HepG2 (cell line): ENCODE measurements around the gene SERPINB10. TPM values are rescaled to one million over a fixed set of nuclear protein-coding genes. Genes with fewer than 3 reads are reported as not detected.

Source experiments
- ATAC-seq: fragments of 200-7000 bp; cut with Tn5 transposase; 3 replicates; pipeline ENCODE4 v1.9.1; 2020; ENCODE audit warnings: mild to moderate bottlenecking, moderate library complexity
- BruUV-seq: library from RNA; stranded (reverse); fragments of 400-500 nt; replicated peaks from 2 replicates; lab custom pipeline; 2021; lab: Mats Ljungman, UMichigan
- CTCF ChIA-PET: fragments of 300-600 bp; formaldehyde crosslinking; extraction: SDS; loops from one replicate; lab custom pipeline; 2021; ENCODE audit warnings: low total read pairs, inconsistent platforms, low intra/inter-chr PET ratio; lab: Yijun Ruan, JAX
- POLR2A ChIA-PET: fragments of 350-600 bp; sonication (Branson Sonifier 250); formaldehyde crosslinking; loops from one replicate; lab custom pipeline; 2020; ENCODE audit warnings: antibody characterized with exemption, inconsistent platforms; lab: Yijun Ruan, JAX
- DNase-seq: peaks from one replicate; pipeline ENCODE4 v3.0.0-alpha.2; 2015; ENCODE audit warnings: low spot score
- FAIRE-seq: peaks from 3 replicates; lab custom pipeline; 2011; peaks lifted over from hg19 to GRCh38; lab: Jason Lieb, UNC
- H2AFZ ChIP-seq: one replicate; pipeline ENCODE4 v1.6.1; 2011; ENCODE audit warnings: low read length, inconsistent platforms
- H3K27ac ChIP-seq: fragments of 300-600 bp; 3 replicates; pipeline ENCODE4 v1.8.0; 2011; ENCODE audit warnings: mixed run types, mild to moderate bottlenecking, mixed read lengths, low read length, inconsistent platforms; ENCODE audit not compliant: insufficient read depth; ENCODE audit errors: extremely low read length
- H3K27me3 ChIP-seq, 2 experiments: fragments of 200-600 bp in 1 of 2; 2 replicates in 1 of 2; 3 replicates in 1 of 2; pipeline versions ENCODE4 v1.6.0 to v1.8.0; 2011; ENCODE audit warnings: low read length in 2 of 2, mild to moderate bottlenecking in 2 of 2, moderate library complexity in 2 of 2, inconsistent platforms in 1 of 2; ENCODE audit not compliant: insufficient read depth in 2 of 2, control insufficient read depth in 1 of 2
- H3K36me3 ChIP-seq, 2 experiments: fragments of 200-600 bp in 1 of 2; replicated peaks in 1 of 2; 2 replicates in 1 of 2; 3 replicates in 1 of 2; pipeline versions ENCODE4 v1.5.1 to v1.8.0; 2011; ENCODE audit warnings: low read length in 2 of 2, inconsistent platforms in 1 of 2; ENCODE audit not compliant: insufficient read depth in 2 of 2, control insufficient read depth in 1 of 2
- H3K4me1 ChIP-seq: 2 replicates; pipeline ENCODE4 v1.5.1; 2012; ENCODE audit warnings: low read length, inconsistent platforms; ENCODE audit not compliant: insufficient read depth
- H3K4me2 ChIP-seq: 2 replicates; pipeline ENCODE4 v1.6.0; 2011; ENCODE audit warnings: low read depth, low read length, inconsistent platforms
- H3K4me3 ChIP-seq, 3 experiments: fragments of 200-600 bp in 1 of 3; sonication (generic), shearing (Covaris generic) in 1 of 3; replicated peaks in 1 of 3; 2 replicates each; pipeline ENCODE4 v1.5.1; 2011 to 2016; ENCODE audit warnings: low read length in 3 of 3, inconsistent platforms in 2 of 3, low read depth in 2 of 3, mild to moderate bottlenecking in 2 of 3, control low read depth in 1 of 3, mixed read lengths in 1 of 3; ENCODE audit not compliant: insufficient read depth in 1 of 3
- H3K79me2 ChIP-seq: one replicate; pipeline ENCODE4 v1.6.1; 2011; ENCODE audit warnings: low read length, inconsistent platforms; ENCODE audit not compliant: insufficient read depth
- H3K9ac ChIP-seq: 2 replicates; pipeline ENCODE4 v1.6.0; 2011; ENCODE audit warnings: mild to moderate bottlenecking, low read depth, low read length, inconsistent platforms; ENCODE audit not compliant: insufficient read depth
- H3K9me3 ChIP-seq: 2 replicates; pipeline ENCODE4 v1.5.1; 2012; ENCODE audit warnings: mild to moderate bottlenecking, low read length
- H4K20me1 ChIP-seq: 2 replicates; pipeline ENCODE4 v1.6.0; 2011; ENCODE audit warnings: inconsistent platforms, mild to moderate bottlenecking, low read length, moderate library complexity; ENCODE audit not compliant: insufficient read depth
- ARID5B ChIP-seq: IDR thresholded peaks from 2 replicates; pipeline ENCODE4 v1.4.0; 2020; ENCODE audit warnings: mild to moderate bottlenecking, missing genetic modification reagents
- ARNTL ChIP-seq: sonication (generic); formaldehyde crosslinking; IDR thresholded peaks from 2 replicates; pipeline ENCODE4 v1.4.0; 2020; ENCODE audit warnings: mild to moderate bottlenecking, missing genetic modification reagents
- CREB1 ChIP-seq, 2 experiments: fragments of 450-650 bp in 1 of 2; IDR thresholded peaks; 2 replicates each; pipeline ENCODE4 v1.6.1; 2016 to 2017; ENCODE audit warnings: control low read depth in 1 of 2, mild to moderate bottlenecking in 1 of 2, missing compliant biosample characterization in 1 of 2, missing genetic modification characterization in 1 of 2
- ETV5 ChIP-seq: IDR thresholded peaks from 2 replicates; pipeline ENCODE4 v1.6.1; 2018; ENCODE audit warnings: missing biosample characterization, missing genetic modification reagents, inconsistent platforms, borderline replicate concordance
- EZH2 ChIP-seq: conservative IDR thresholded peaks from 2 replicates; pipeline ENCODE4 v1.6.1; 2012; ENCODE audit warnings: mild to moderate bottlenecking, low read depth, low read length, moderate library complexity
- ZBTB25 ChIP-seq: IDR thresholded peaks from 2 replicates; pipeline ENCODE4 v1.6.1; 2018; ENCODE audit warnings: missing genetic modification reagents
- ZFP82 ChIP-seq: sonication (generic); formaldehyde crosslinking; IDR thresholded peaks from 2 replicates; pipeline ENCODE4 v1.5.1; 2020; ENCODE audit warnings: mild to moderate bottlenecking, missing genetic modification reagents, borderline replicate concordance
- WGBS: methylation state at CpG from one replicate; pipeline ENCODE4 v1.1.6; 2017; ENCODE audit warnings: low lambda C conversion rate; 5-methylcytosine and 5-hydroxymethylcytosine counted together
- in situ Hi-C: cut with HindIII; loops from 2 replicates; pipeline ENCODE4 v1.10.0; 2017; ENCODE audit warnings: low pct_unique_long_range_greater_than_20kb; ENCODE audit not compliant: extremely low pct_ligation_motif_present
- intact Hi-C: fragments of 100-400 bp; cut with micrococcal nuclease; formaldehyde crosslinking; loops from one replicate; pipeline ENCODE4 v1.10.0; 2022; ENCODE audit not compliant: unreplicated experiment
- polyA plus RNA-seq, 8 experiments: library from polyadenylated mRNA; depleted of rRNA in 3 of 8; stranded (reverse) in 7 of 8; unstranded in 1 of 8; fragments of >200 nt; fragmentation: Illumina TruSeq in 4 of 8; extraction: Trizol in 4 of 8; gene quantifications; 2 replicates each; pipeline versions ENCODE4 v1.2.1 to v1.2.3, GENCODE V29; 2011 to 2016; ENCODE audit warnings: low read depth in 4 of 8, missing spikeins in 1 of 8, mixed read lengths in 1 of 8; ENCODE audit not compliant: insufficient read depth in 1 of 8
- total RNA-seq, 5 experiments: library from RNA; depleted of rRNA; stranded (reverse); fragments of >200 nt; fragmentation: Illumina TruSeq; extraction: Trizol; gene quantifications; 2 replicates each; pipeline ENCODE4 v1.2.3, GENCODE V29; 2016; ENCODE audit warnings: low read depth in 1 of 5

SERPINB10 gene
- total and polyA plus RNA-seq, 2 of the 13 experiments (the other 11 are each of a cell fraction or from before 2014, with no cell fraction given) = not detected

GRCh38 chr18:63879709-63880108 lies 28.0 kb upstream of the SERPINB10 start:
- Histone ChIP-seq H2AFZ (no peak overlapping the region), H3K27ac (no peak overlapping the region), H3K4me3 (no peak overlapping the region), H3K9me3 (no peaks in the 10 kb centered on the region), H3K36me3 (no peaks in the 10 kb centered on the region), H3K9ac (no peak overlapping the region), H3K79me2 (no peaks in the 10 kb centered on the region), H3K4me2 (no peak overlapping the region), H4K20me1 (no peaks in the 10 kb centered on the region), H3K4me1 (no peaks in the 10 kb centered on the region), H3K27me3 (no peaks in the 10 kb centered on the region)
- TF ChIP-seq EZH2 = no peak
- TF ChIP-seq ARNTL (CRISPR knock-in tag) = no peak
- no peak for TF ChIP-seq ZBTB25 (CRISPR knock-in tag)
- TF ChIP-seq ETV5 (CRISPR knock-in tag) = no peak
- no peak for TF ChIP-seq ZFP82 (CRISPR knock-in tag)
- TF ChIP-seq ARID5B = no peak
- 0 out of 2 replicates have a peak, but pooled peaks have one; percentile 5 for TF ChIP-seq CREB1 (IDR thresholded peaks at IDR 0.05)
- TF ChIP-seq CREB1 (CRISPR knock-in tag; IDR thresholded peaks at IDR 0.05) = no peak
- intact Hi-C loops = no loop called here
- in situ Hi-C loops = no loop called here
- BruUV-seq = no TSS peak
- POLR2A ChIA-PET = no interaction called here
- 0% methylated on average over 2 of the region's 2 CpGs for WGBS
- FAIRE-seq (no peak), DNase-seq (no peak), ATAC-seq (no peak)
- CTCF ChIA-PET = no interaction called here
